Measurements from ENCODE around the gene CNOT11. TPM values are rescaled to one million over a fixed set of nuclear protein-coding genes. Genes with fewer than 3 reads are reported as not detected.

The CNOT11 gene
- total and polyA plus RNA-seq, 8 donors: 32.6 to 53.3 (median 47.4) TPM

GRCh38 chr2:101272045-101272784 is 19.5 kb downstream of the CNOT11 start:
- ATAC-seq (no peak), DNase-seq (peak in 1 of 4 donors; percentile 13)
- no peaks in the 10 kb centered on the region for H3K27me3 ChIP-seq
- TF ChIP-seq, protein P1, sequence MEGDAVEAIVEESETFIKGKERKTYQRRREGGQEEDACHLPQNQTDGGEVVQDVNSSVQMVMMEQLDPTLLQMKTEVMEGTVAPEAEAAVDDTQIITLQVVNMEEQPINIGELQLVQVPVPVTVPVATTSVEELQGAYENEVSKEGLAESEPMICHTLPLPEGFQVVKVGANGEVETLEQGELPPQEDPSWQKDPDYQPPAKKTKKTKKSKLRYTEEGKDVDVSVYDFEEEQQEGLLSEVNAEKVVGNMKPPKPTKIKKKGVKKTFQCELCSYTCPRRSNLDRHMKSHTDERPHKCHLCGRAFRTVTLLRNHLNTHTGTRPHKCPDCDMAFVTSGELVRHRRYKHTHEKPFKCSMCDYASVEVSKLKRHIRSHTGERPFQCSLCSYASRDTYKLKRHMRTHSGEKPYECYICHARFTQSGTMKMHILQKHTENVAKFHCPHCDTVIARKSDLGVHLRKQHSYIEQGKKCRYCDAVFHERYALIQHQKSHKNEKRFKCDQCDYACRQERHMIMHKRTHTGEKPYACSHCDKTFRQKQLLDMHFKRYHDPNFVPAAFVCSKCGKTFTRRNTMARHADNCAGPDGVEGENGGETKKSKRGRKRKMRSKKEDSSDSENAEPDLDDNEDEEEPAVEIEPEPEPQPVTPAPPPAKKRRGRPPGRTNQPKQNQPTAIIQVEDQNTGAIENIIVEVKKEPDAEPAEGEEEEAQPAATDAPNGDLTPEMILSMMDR (IDR thresholded peaks at IDR 0.05): no peak
- no peak overlapping the region for H3K4me3 ChIP-seq
- no peaks in the 10 kb centered on the region for H3K9me3 ChIP-seq
- peaks cover 0 to 5% of the 10 kb centered on the region in 2 donors for H3K4me1 ChIP-seq
- no peak overlapping the region for H3K27ac ChIP-seq
- intact Hi-C loops (cut with DNase I): no loop called here
- H3K36me3 ChIP-seq: peaks cover 0 to 100% of the 10 kb centered on the region in 2 donors

DNA sequence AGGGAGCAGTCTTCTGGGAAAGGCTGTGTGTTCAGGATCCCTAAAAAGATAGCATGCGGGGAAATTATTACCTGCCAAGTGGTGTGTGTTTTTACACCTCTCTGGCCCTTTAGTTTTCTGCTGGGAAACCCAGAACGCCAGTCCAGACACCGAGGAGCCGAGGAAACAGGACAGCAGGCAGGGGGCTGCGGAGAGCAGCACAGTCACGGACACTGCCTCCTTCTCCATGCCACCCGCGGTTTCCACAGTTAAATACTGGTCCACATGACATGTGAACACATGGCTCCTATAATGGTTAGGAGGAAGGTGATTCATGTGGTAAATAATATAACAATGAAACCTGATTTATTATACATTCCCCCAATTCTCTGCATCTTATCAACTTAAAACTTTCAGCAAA is 20.4 kb downstream of the CNOT11 start:
- peaks cover 0 to 100% of the 10 kb centered on the region in 2 donors for H3K36me3 ChIP-seq

GRCh38 chr2:101274142-101274541 is 21.5 kb downstream of the CNOT11 start:
- H3K4me3 ChIP-seq: no peak overlapping the region
- H3K27me3 ChIP-seq: no peaks in the 10 kb centered on the region
- H3K36me3 ChIP-seq: peaks cover 0 to 100% of the 10 kb centered on the region in 2 donors
- H3K9me3 ChIP-seq: no peaks in the 10 kb centered on the region
- peaks cover 0 to 10% of the 10 kb centered on the region in 2 donors for H3K4me1 ChIP-seq
- TF ChIP-seq, protein P1 (IDR thresholded peaks at IDR 0.05): no peak
- no peak for ATAC-seq
- intact Hi-C loops (cut with DNase I): no loop called here
- no peak for DNase-seq
- H3K27ac ChIP-seq: no peak overlapping the region

More for the DNA sequence above, 20.4 kb downstream of the CNOT11 start:
- Histone ChIP-seq H3K27ac (no peak overlapping the region), H3K9me3 (no peaks in the 10 kb centered on the region), H3K27me3 (no peaks in the 10 kb centered on the region), H3K4me3 (no peak overlapping the region), H3K4me1 (peaks cover 0 to 5% of the 10 kb centered on the region in 2 donors)
- TF ChIP-seq, protein P1 (IDR thresholded peaks at IDR 0.05): no peak
- DNase-seq (no peak), ATAC-seq (no peak)
- intact Hi-C loops (cut with DNase I): no loop called here

GRCh38 chr2:101277111-101277510 is 24.4 kb downstream of the CNOT11 start:
- H3K9me3 ChIP-seq: no peaks in the 10 kb centered on the region
- no peaks in the 10 kb centered on the region for H3K27me3 ChIP-seq
- ATAC-seq (peak; percentile 95), DNase-seq (peak in 3 of 4 donors; percentile 5 to 56 (median 44))
- peaks cover 2 to 100% of the 10 kb centered on the region in 2 donors for H3K36me3 ChIP-seq
- intact Hi-C loops (cut with DNase I): no loop called here
- no peak overlapping the region for H3K27ac ChIP-seq
- H3K4me3 ChIP-seq: no peak overlapping the region
- TF ChIP-seq, protein P1 (IDR thresholded peaks at IDR 0.05): no peak
- peaks cover 0 to 15% of the 10 kb centered on the region in 2 donors for H3K4me1 ChIP-seq

DNA sequence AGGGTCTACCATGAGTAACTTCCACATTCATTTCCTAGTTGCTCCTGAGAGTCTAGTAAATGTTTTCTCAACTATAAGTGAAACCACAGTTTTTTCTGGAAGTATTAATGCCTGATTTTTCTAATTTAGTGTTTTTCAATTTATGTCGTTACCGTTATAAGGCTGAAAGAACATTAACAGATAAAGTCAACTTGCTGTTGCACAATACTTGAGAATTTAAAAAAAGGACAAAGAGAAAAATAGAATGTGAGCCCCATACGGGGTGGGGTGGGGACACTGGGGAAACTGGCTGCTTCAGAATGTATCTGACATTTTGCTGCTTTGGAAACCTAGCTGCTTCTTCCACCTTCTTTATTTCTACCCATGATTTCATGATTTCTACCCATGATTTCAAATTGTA is 26.2 kb downstream of the CNOT11 start:
- H3K36me3 ChIP-seq: peaks cover 2 to 100% of the 10 kb centered on the region in 2 donors
- DNase-seq (no peak), ATAC-seq (no peak)
- peak overlapping the region in 1 of 2 donors; percentile 20 for H3K27ac ChIP-seq
- intact Hi-C loops (cut with DNase I): no loop called here
- peaks cover 0 to 15% of the 10 kb centered on the region in 2 donors for H3K4me1 ChIP-seq
- H3K9me3 ChIP-seq: no peaks in the 10 kb centered on the region
- H3K27me3 ChIP-seq: no peaks in the 10 kb centered on the region
- H3K4me3 ChIP-seq: no peak overlapping the region
- TF ChIP-seq, protein P1 (IDR thresholded peaks at IDR 0.05): no peak

All from left lung (tissue), 10 donors.